Measurements from ENCODE around the gene ALOX15B. TPM values are rescaled to one million over a fixed set of nuclear protein-coding genes. Genes with fewer than 3 reads are reported as not detected.

Gene ALOX15B
- total RNA-seq, 1 donor from 2014 or later = not detected

GRCh38 chr17:7995724-7996123 is 43.1 kb upstream of the ALOX15B start:
- Mint-ChIP-seq H3K27ac (no peak overlapping the region), H3K27me3 (peaks cover 48% of the 10 kb centered on the region), H3K36me3 (ENCODE audit: insufficient read depth) (no peaks in the 10 kb centered on the region), H3K4me3 (ENCODE audit: low read depth) (no peak overlapping the region), H3K9me3 (ENCODE audit: low read depth) (no peaks in the 10 kb centered on the region), H3K4me1 (ENCODE audit: low read depth) (no peaks in the 10 kb centered on the region)
- TF ChIP-seq CTCF (IDR thresholded peaks at IDR 0.05; ENCODE audit: unreplicated experiment) = no peak
- DNase-seq (ENCODE audit: low spot score, unreplicated experiment) = no peak

GRCh38 chr17:7997186-7997585 is 41.7 kb upstream of the ALOX15B start:
- no peak for DNase-seq (ENCODE audit: low spot score, unreplicated experiment)
- TF ChIP-seq CTCF (IDR thresholded peaks at IDR 0.05; ENCODE audit: unreplicated experiment) = peak; percentile 37
- H3K4me1 Mint-ChIP-seq (ENCODE audit: low read depth) = no peaks in the 10 kb centered on the region
- H3K27me3 Mint-ChIP-seq = peaks cover 55% of the 10 kb centered on the region
- no peaks in the 10 kb centered on the region for H3K9me3 Mint-ChIP-seq (ENCODE audit: low read depth)
- no peak overlapping the region for H3K4me3 Mint-ChIP-seq (ENCODE audit: low read depth)
- H3K36me3 Mint-ChIP-seq (ENCODE audit: insufficient read depth) = no peaks in the 10 kb centered on the region
- H3K27ac Mint-ChIP-seq = no peak overlapping the region

- Mint-ChIP-seq H3K27me3 (peaks cover 57% of the 10 kb centered on the region), H3K27ac (no peak within 1 kb of the TSS)
- DNase-seq (ENCODE audit: low spot score, unreplicated experiment) = no peak
These were observed 36.7 kb upstream of the ALOX15B start, which contains the start of gene GUCY2D for GRCh38 chr17:8001976-8002720. GUCY2D (plus strand) TSS chr17:8002615; CDS start chr17:8003048, 433 bp downstream.

GRCh38 chr17:8002721-8003593 is 35.9 kb upstream of the ALOX15B start:
- Mint-ChIP-seq H3K27ac (no peak overlapping the region), H3K4me1 (ENCODE audit: low read depth) (no peaks in the 10 kb centered on the region), H3K4me3 (ENCODE audit: low read depth) (no peak overlapping the region), H3K9me3 (ENCODE audit: low read depth) (no peaks in the 10 kb centered on the region), H3K36me3 (ENCODE audit: insufficient read depth) (no peaks in the 10 kb centered on the region), H3K27me3 (peaks cover 65% of the 10 kb centered on the region)
- no peak for DNase-seq (ENCODE audit: low spot score, unreplicated experiment)
- TF ChIP-seq CTCF (IDR thresholded peaks at IDR 0.05; ENCODE audit: unreplicated experiment) = no peak

More at GRCh38 chr17:8001976-8002720, 36.7 kb upstream of the ALOX15B start, which contains the start of gene GUCY2D:
- Mint-ChIP-seq H3K4me1 (ENCODE audit: low read depth) (no peaks in the 10 kb centered on the region), H3K4me3 (ENCODE audit: low read depth) (no peak within 1 kb of the TSS), H3K9me3 (ENCODE audit: low read depth) (no peaks in the 10 kb centered on the region), H3K36me3 (ENCODE audit: insufficient read depth) (no peaks in the 10 kb centered on the region)
- no peak for TF ChIP-seq CTCF (IDR thresholded peaks at IDR 0.05; ENCODE audit: unreplicated experiment)

GRCh38 chr17:8003594-8004181 is 35.2 kb upstream of the ALOX15B start:
- H3K36me3 Mint-ChIP-seq (ENCODE audit: insufficient read depth) = no peaks in the 10 kb centered on the region
- DNase-seq (ENCODE audit: low spot score, unreplicated experiment) = no peak
- no peaks in the 10 kb centered on the region for H3K4me1 Mint-ChIP-seq (ENCODE audit: low read depth)
- H3K27me3 Mint-ChIP-seq = peaks cover 68% of the 10 kb centered on the region
- peak overlapping the region; percentile 16 for H3K4me3 Mint-ChIP-seq (ENCODE audit: low read depth)
- H3K27ac Mint-ChIP-seq = no peak overlapping the region
- H3K9me3 Mint-ChIP-seq (ENCODE audit: low read depth) = no peaks in the 10 kb centered on the region
- TF ChIP-seq CTCF (IDR thresholded peaks at IDR 0.05; ENCODE audit: unreplicated experiment) = no peak

Data from progenitor cell of endocrine pancreas (in vitro differentiated cells).